Tibial nerve (tissue), 4 donors: ENCODE results near the gene ATP5IF1. TPM values are rescaled to one million over a fixed set of nuclear protein-coding genes. Genes with fewer than 3 reads are reported as not detected.
A peak's percentile ranks its signal among the peaks of the same experiment; 100 is the strongest.

Source experiments
- DNase-seq, 2 donors: peaks; one replicate each; pipeline ENCODE4 v3.0.0-alpha.2; 2019; ENCODE audit warnings: low spot score in 2 of 2
- H3K27ac ChIP-seq, 4 donors: fragments of 200-600 bp; sonication (generic) in 3 of 4; one replicate each; pipeline ENCODE4 v1.5.1; 2017 to 2019; ENCODE audit warnings: mild to moderate bottlenecking in 1 of 4
- H3K27me3 ChIP-seq, 2 donors: fragments of 200-600 bp; sonication (generic) in 1 of 2; one replicate each; pipeline versions ENCODE4 v1.5.1 to v1.6.0; 2017 to 2019
- H3K36me3 ChIP-seq, 3 donors: fragments of 200-600 bp; sonication (generic); one replicate each; pipeline ENCODE4 v1.5.1; 2018 to 2019
- H3K4me1 ChIP-seq, 4 donors: fragments of 200-600 bp; sonication (generic) in 3 of 4; one replicate each; pipeline ENCODE4 v1.5.1; 2017 to 2019
- H3K4me3 ChIP-seq, 4 donors: fragments of 200-600 bp; sonication (generic) in 3 of 4; one replicate each; pipeline ENCODE4 v1.5.1; 2017 to 2019; ENCODE audit warnings: mild to moderate bottlenecking in 1 of 4, moderate library complexity in 1 of 4
- H3K9me3 ChIP-seq, 4 donors: fragments of 200-600 bp; sonication (generic) in 3 of 4; one replicate each; pipeline ENCODE4 v1.5.1; 2017 to 2019
- EP300 ChIP-seq, 2 donors: sonication (generic); formaldehyde crosslinking; IDR thresholded peaks; one replicate each; pipeline ENCODE4 v1.6.1; 2017; ENCODE audit warnings: antibody characterized with exemption in 2 of 2, mild to moderate bottlenecking in 1 of 2
- POLR2A ChIP-seq, 2 donors: fragments of 450-650 bp; IDR thresholded peaks; one replicate each; pipeline ENCODE4 v1.6.1; 2017; ENCODE audit warnings: antibody characterized with exemption in 2 of 2, mild to moderate bottlenecking in 2 of 2, moderate library complexity in 2 of 2
- WGBS, 2 donors: methylation state at CpG; one replicate each; pipeline ENCODE4 v1.1.5; 2018; 5-methylcytosine and 5-hydroxymethylcytosine counted together
- total RNA-seq, 4 donors: library from RNA; depleted of rRNA; stranded (reverse); fragments of >200 nt; gene quantifications; one replicate each; pipeline ENCODE4 v1.1.0, GENCODE V29; 2016
- TF ChIP-seq, protein P1 (sequence below), 5 experiments: fragments of 200-600 bp in 3 of 5; fragments of 450-650 bp in 2 of 5; sonication (generic) in 3 of 5; IDR thresholded peaks; one replicate each; pipeline ENCODE4 v1.5.1; 2016 to 2019; ENCODE audit warnings: antibody characterized with exemption in 5 of 5, mild to moderate bottlenecking in 3 of 5, moderate library complexity in 2 of 5

ATP5IF1 gene
- total RNA-seq, 4 donors from 2014 or later = 96.3 to 207 (median 148) TPM

DNA sequence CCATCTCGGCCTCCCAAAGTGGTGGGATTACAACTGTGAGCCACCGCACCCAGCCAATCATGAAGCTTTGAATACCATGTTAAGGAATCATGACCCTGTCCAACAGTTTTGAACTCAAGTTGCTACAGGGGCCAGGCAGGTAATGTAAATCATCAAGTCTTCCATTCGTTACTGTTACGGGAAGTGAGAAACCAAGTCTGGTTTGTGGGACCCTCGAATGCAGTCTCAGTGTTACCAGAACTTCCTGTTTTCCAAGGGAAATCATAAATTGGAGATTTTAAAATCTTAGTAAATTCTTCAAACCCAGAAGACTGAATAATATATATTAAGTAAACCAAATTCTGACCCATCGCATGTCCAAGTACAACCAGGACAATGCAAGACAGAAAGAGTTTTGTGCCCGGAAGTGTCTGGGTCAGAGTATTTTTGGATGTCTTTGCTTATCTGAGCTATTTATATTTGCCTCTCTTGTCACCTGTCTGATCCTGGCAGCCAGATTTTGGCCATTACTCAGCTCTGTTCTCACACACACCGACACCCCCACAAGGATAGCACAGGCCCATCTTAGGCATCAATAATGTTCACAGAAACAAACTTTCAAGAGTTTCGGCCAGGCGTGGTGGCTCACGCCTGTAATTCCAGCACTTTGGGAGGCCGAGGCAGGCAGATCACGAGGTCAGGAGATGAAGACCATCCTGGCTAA is 8.8 kb downstream of the ATP5IF1 start:
- H3K36me3 ChIP-seq = no peaks in the 10 kb centered on the region
- no peaks in the 10 kb centered on the region for H3K27me3 ChIP-seq
- no peaks in the 10 kb centered on the region for H3K9me3 ChIP-seq
- WGBS, 2 donors = 89 to 91% methylated on average over 13 of the region's 13 CpGs
- H3K4me3 ChIP-seq = no peak overlapping the region
- no peak overlapping the region for H3K27ac ChIP-seq
- no peak for TF ChIP-seq POLR2A (IDR thresholded peaks at IDR 0.05)
- DNase-seq = no peak
- H3K4me1 ChIP-seq = peaks cover 0 to 38% (median 18%) of the 10 kb centered on the region in 4 donors

DNA sequence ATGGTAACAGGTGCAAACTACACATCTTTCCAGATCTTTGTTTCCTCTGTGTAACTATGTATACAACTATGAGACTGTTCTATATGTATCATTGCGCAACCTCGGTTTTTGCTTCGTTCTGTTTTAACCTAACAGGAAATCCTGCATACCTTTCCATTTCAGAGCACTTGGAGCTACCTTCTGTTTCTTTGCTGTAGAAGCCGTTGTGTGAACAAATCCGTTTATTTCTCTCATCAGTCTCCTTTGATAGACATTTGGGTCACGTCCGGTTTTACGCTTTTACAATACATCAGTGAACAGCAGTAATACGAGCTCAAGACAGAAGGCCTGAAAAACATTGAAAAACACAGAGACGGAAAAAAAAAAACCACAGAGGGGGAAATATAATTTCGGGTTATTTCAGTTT is 10.5 kb downstream of the ATP5IF1 start:
- Histone ChIP-seq H3K9me3 (no peaks in the 10 kb centered on the region), H3K4me3 (peak overlapping the region; percentile 35 to 79 (median 73)), H3K27me3 (no peaks in the 10 kb centered on the region), H3K36me3 (no peaks in the 10 kb centered on the region), H3K4me1 (peaks cover 0 to 52% (median 20%) of the 10 kb centered on the region in 4 donors), H3K27ac (peak overlapping the region in 3 of 4 donors; percentile 84 to 93 (median 87))
- no peak for TF ChIP-seq EP300 (IDR thresholded peaks at IDR 0.05)
- TF ChIP-seq, protein P1, sequence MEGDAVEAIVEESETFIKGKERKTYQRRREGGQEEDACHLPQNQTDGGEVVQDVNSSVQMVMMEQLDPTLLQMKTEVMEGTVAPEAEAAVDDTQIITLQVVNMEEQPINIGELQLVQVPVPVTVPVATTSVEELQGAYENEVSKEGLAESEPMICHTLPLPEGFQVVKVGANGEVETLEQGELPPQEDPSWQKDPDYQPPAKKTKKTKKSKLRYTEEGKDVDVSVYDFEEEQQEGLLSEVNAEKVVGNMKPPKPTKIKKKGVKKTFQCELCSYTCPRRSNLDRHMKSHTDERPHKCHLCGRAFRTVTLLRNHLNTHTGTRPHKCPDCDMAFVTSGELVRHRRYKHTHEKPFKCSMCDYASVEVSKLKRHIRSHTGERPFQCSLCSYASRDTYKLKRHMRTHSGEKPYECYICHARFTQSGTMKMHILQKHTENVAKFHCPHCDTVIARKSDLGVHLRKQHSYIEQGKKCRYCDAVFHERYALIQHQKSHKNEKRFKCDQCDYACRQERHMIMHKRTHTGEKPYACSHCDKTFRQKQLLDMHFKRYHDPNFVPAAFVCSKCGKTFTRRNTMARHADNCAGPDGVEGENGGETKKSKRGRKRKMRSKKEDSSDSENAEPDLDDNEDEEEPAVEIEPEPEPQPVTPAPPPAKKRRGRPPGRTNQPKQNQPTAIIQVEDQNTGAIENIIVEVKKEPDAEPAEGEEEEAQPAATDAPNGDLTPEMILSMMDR (IDR thresholded peaks at IDR 0.05) = no peak
- no peak for TF ChIP-seq POLR2A (IDR thresholded peaks at IDR 0.05)
- WGBS, 2 donors = 9% methylated on average over 11 of the region's 11 CpGs
- no peak for DNase-seq

DNA sequence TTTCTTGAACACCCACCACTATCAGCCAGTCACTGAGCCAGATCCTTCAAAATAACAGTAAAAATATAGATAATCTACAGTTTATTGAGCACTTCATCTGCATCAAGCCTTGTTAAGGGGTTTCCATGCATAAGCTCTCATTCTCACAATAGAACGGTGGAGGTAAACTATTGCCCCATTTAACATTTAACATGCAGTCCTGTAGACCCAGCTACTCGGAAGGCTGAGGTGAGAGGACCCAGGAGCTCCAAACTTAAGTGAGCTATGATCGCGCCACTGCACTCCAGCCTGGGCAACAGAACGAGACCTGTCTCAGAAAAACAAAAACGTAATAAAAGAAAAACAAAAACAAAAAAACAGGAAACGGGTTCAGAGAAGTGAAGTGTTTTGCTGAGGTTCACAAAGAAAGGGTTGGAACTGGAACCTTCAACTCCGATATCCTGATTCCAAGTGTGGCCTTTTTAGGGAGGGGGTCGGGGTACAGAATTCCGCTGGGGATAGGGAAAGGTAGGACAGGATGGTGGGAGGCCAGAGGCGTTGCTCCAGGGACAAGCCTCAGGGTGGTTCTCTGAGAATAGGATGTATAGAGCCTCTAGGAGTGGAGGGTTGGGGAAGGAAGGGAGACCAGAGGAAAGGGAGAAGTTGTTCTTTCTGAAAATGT is 11.8 kb downstream of the ATP5IF1 start:
- peak overlapping the region; percentile 10 to 79 (median 30) for H3K4me3 ChIP-seq
- peak overlapping the region; percentile 84 to 93 (median 85) for H3K27ac ChIP-seq
- TF ChIP-seq EP300 (IDR thresholded peaks at IDR 0.05) (no peak), POLR2A (IDR thresholded peaks at IDR 0.05) (no peak)
- TF ChIP-seq, protein P1 (IDR thresholded peaks at IDR 0.05) = no peak
- 54 to 56% methylated on average over 11 of the region's 11 CpGs for WGBS, 2 donors
- peaks cover 0 to 54% (median 22%) of the 10 kb centered on the region in 4 donors for H3K4me1 ChIP-seq
- DNase-seq = no peak
- no peaks in the 10 kb centered on the region for H3K9me3 ChIP-seq
- no peaks in the 10 kb centered on the region for H3K27me3 ChIP-seq
- no peaks in the 10 kb centered on the region for H3K36me3 ChIP-seq

DNA sequence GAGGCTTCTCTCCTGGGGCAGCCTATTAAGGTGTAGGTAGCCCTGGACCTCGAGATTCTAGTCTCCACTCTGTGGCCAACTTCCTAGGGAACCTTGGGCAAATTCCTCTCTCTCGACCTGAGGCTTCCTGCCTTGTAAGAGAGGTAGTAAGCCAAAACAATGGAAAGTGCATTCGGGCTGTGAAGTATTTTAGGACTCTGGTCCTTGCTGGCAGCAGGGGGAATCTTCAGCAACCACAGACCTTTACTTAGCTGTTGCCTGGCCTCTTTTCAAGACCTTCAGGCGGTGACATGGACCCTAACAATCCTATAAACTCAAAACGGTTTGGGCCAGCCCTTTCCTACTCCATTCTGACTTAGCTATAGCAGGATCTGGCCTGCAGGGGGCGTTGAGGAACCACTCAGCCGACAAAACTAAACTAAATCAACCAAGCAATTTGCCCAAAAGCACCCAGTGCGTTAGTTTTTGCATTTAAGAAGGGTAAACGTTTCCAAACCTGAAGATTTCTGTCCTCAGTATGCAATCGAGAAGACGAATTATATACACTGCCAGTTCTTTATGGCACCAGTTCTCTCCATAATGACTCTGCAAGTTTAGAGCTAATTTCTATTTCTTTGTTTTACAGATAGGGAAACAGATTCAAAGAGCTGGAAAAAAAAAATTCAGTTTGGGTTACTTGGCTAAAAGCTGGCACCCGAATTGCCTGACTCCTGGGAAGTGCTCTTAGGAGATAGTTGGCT is 12.5 kb downstream of the ATP5IF1 start:
- 3 to 5% methylated on average over 12 of the region's 12 CpGs for WGBS, 2 donors
- no peaks in the 10 kb centered on the region for H3K27me3 ChIP-seq
- peak overlapping the region; percentile 84 to 93 (median 85) for H3K27ac ChIP-seq
- H3K4me1 ChIP-seq = peaks cover 0 to 54% (median 22%) of the 10 kb centered on the region in 4 donors
- H3K4me3 ChIP-seq = no peak overlapping the region
- TF ChIP-seq POLR2A (IDR thresholded peaks at IDR 0.05) (no peak), EP300 (IDR thresholded peaks at IDR 0.05) (peak in 1 of 2 donors; percentile 18)
- TF ChIP-seq, protein P1 (IDR thresholded peaks at IDR 0.05) = peak; percentile 82 to 95 (median 90)
- peak; percentile 77 to 95 for DNase-seq
- H3K36me3 ChIP-seq = no peaks in the 10 kb centered on the region
- no peaks in the 10 kb centered on the region for H3K9me3 ChIP-seq

DNA sequence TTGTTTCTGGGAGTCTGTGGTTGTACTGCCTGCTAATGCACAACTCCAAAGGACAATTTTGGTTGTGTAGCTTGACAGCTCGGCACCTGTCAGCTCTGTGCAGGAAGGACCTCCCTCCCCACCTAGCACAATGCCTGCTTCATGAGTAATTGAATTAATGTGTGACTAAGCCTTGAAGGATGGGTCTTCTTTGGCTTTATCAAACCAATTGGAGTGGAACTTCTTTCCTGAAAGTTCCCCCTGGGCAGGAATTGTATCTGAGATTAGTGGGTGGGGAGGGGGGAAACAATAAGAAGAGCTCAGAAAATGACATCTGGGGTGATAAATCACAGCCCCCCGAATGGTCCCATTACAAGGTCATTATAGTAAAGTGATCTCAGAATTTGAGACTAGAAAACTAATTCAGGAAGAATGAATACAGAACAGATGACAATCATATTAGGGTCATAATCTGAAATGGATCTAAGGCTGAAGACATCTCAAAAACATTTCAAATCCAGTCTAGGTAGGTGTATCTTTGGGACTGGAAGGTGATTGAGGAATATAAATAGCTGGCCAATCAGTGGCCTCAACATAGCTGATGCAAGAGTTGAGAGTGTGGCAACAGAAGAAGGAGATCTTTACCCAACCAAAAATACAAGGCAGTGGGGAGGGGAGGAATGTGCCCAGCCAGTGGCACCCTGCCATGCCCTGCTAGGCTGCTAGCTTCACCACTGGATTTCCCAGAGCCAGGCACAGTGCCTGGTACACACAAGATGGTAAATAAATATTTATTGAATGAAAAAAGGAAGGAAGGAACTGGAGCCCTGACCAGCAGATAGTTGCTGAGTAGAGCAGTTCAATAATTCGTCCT is 13.3 kb downstream of the ATP5IF1 start:
- H3K4me3 ChIP-seq = no peak overlapping the region
- no peaks in the 10 kb centered on the region for H3K9me3 ChIP-seq
- WGBS, 2 donors = 23 to 28% methylated on average over 3 of the region's 3 CpGs
- no peak for TF ChIP-seq POLR2A (IDR thresholded peaks at IDR 0.05)
- TF ChIP-seq, protein P1 (IDR thresholded peaks at IDR 0.05) = no peak
- peak in 1 of 2 donors; percentile 38 for TF ChIP-seq EP300 (IDR thresholded peaks at IDR 0.05)
- H3K36me3 ChIP-seq = no peaks in the 10 kb centered on the region
- peaks cover 0 to 54% (median 20%) of the 10 kb centered on the region in 4 donors for H3K4me1 ChIP-seq
- H3K27me3 ChIP-seq = no peaks in the 10 kb centered on the region
- no peak for DNase-seq
- peak overlapping the region in 3 of 4 donors; percentile 84 to 93 (median 85) for H3K27ac ChIP-seq
